BJ (cell line): ENCODE measurements around the gene FAM3B. TPM values are rescaled to one million over a fixed set of nuclear protein-coding genes. Genes with fewer than 3 reads are reported as not detected.

Experiments used
- CTCF ChIA-PET: fragments of 350-600 bp; formaldehyde crosslinking; extraction: SDS; loops from one replicate; lab custom pipeline; 2021; ENCODE audit warnings: antibody characterized with exemption, inconsistent platforms; lab: Yijun Ruan, JAX
- POLR2A ChIA-PET: fragments of 300-600 bp; sonication (Branson Sonifier 250); formaldehyde crosslinking; extraction: SDS; loops from one replicate; lab custom pipeline; 2021; ENCODE audit warnings: antibody characterized with exemption; lab: Charles Lee
- DNase-seq: peaks from one replicate; pipeline ENCODE4 v3.0.0-alpha.2; 2011; ENCODE audit warnings: low read depth
- H3K27me3 ChIP-seq: 2 replicates; pipeline ENCODE4 v1.6.0; 2011; ENCODE audit warnings: low read length; ENCODE audit not compliant: control insufficient read depth, insufficient read depth
- H3K36me3 ChIP-seq: 2 replicates; pipeline ENCODE4 v1.5.1; 2011; ENCODE audit warnings: low read length; ENCODE audit not compliant: control insufficient read depth, insufficient read depth
- H3K4me3 ChIP-seq: 2 replicates; pipeline ENCODE4 v1.5.1; 2011; ENCODE audit warnings: low read depth, mild to moderate bottlenecking, control low read depth, low read length
- CTCF ChIP-seq: IDR thresholded peaks from 2 replicates; pipeline ENCODE4 v1.5.1; 2011; ENCODE audit warnings: low read depth, mild to moderate bottlenecking, control low read depth, inconsistent platforms, low read length, moderate library complexity; ENCODE audit not compliant: insufficient read depth
- polyA plus RNA-seq: library from polyadenylated mRNA; depleted of rRNA; stranded (reverse); fragments of >200 nt; gene quantifications from 2 replicates; pipeline ENCODE4 v1.2.3, GENCODE V29; 2011

FAM3B gene
- polyA plus RNA-seq, 1 experiment: not detected

DNA sequence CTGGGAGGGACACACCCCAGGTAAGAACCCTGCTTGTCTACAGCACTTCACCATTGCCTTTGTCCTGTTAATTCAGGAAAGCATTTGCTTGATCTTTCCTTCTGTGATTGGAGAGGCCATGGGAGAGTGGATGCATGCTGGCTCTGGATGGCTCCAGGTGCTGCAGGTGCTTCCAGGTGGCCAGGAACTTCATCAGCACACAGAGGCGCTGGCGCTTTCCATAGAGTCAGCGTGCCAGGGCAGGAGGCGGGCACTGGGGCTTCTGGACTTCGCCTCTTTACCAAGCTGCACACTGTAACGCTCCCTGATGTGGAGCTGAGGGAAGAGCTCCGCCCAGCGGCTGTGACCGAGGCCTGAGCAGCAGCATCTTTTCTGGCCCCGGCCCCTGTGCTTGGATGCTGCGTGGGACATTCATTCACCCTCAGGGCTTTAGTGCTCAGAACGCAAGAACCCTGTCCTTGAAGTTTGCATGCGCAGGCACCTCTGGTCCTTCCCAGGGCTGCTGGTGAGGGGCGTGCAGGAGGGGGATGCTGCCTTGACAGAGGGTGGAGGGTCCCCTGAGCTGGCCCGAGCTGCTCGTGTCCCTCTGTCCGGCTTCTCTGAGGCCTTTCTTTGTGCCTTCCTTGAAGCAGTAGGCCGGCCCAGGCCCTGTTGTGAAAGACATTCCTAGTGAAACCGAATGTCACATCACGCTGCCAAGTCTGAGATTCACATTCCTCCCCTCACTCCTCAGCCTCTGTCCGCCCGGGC lies 43.6 kb downstream of the FAM3B start:
- peaks cover 8% of the 10 kb centered on the region for H3K27me3 ChIP-seq
- CTCF ChIA-PET: interaction anchor here (1.0 to 2.2 kb wide), 2 partner anchors 77 to 100 kb away, joined by 4 to 16 read pairs; no protein-coding TSS in a partner anchor
- no peak overlapping the region for H3K4me3 ChIP-seq
- H3K36me3 ChIP-seq: no peaks in the 10 kb centered on the region
- peak; percentile 26 for DNase-seq
- POLR2A ChIA-PET: no interaction called here
- TF ChIP-seq CTCF: 0 out of 2 replicates have a peak, but pooled peaks have one; percentile 11

GRCh38 chr21:41361053-41361785 lies 44.6 kb downstream of the FAM3B start:
- H3K27me3 ChIP-seq: peaks cover 8% of the 10 kb centered on the region
- ChIA-PET POLR2A (no interaction called here), CTCF (interaction anchor here (1.0 to 2.2 kb wide), 2 partner anchors 78 to 99 kb away, joined by 4 to 16 read pairs; no protein-coding TSS in a partner anchor)
- no peak for DNase-seq
- no peak for TF ChIP-seq CTCF
- no peak overlapping the region for H3K4me3 ChIP-seq
- no peaks in the 10 kb centered on the region for H3K36me3 ChIP-seq

- TF ChIP-seq CTCF: no peak
- peaks cover 8% of the 10 kb centered on the region for H3K27me3 ChIP-seq
- H3K4me3 ChIP-seq: peak within 1 kb of the TSS; percentile 37
- POLR2A ChIA-PET: no interaction called here
- CTCF ChIA-PET: interaction anchor here (1.8 to 2.2 kb wide), 2 partner anchors 10 to 78 kb away, joined by 5 to 16 read pairs; no protein-coding TSS in a partner anchor
- no peaks in the 10 kb centered on the region for H3K36me3 ChIP-seq
- DNase-seq: peak; percentile 74
Measured at GRCh38 chr21:41361786-41362604, 45.4 kb downstream of the FAM3B start, which contains the start of gene MX2. Gene MX2, plus strand, starts transcription at chr21:41362027. Its CDS starts 14,880 bp downstream, at chr21:41376907.

DNA sequence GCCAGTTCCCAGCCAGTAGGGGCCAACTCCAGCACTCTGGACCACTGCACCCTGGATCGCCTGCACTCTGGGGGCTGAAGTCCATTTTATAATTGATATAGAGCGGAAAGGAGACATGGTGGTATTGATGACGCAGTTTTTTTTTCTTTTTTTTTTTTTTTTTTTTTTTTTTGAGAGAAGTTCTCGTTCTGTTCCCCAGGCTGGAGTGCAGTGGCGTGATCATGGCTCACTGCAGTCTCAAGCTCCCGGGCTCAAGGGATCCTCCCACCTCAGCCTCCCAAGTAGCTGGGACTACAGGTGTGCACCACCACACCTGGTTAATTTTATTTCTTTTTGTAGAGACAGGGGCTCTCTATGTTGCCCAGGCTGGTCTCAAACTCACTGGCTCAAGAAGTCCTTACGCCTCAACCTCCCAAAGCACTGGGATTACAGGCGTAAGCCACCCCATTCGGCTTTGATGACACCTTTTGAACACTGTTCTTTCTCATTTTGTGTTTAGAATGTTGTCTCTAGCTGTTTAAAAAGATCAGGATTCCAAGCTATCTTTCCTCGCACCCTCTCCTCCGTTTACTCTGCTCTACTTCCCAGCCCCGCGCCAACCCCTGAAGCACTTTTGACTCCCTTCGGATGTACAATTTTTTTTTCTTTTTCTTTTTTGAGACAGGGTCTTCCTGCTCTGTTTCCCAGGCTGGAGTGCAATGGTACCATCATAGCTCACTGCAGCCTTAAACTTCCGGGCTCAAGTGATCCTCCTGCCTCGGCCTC lies 46.2 kb downstream of the FAM3B start:
- DNase-seq: no peak
- TF ChIP-seq CTCF: no peak
- peak overlapping the region; percentile 37 for H3K4me3 ChIP-seq
- H3K36me3 ChIP-seq: no peaks in the 10 kb centered on the region
- H3K27me3 ChIP-seq: peaks cover 3% of the 10 kb centered on the region
- ChIA-PET POLR2A (no interaction called here), CTCF (interaction anchor here (0.9 to 1.8 kb wide), 2 partner anchors 10 to 60 kb away, joined by 3 to 5 read pairs; no protein-coding TSS in a partner anchor)
